ENCODE measurements around the gene TNRC6B.
"Not testable (repeated sequence)": the region's sequence is repeated elsewhere in the genome, so short reads cannot be mapped to it uniquely, and the experiment has no call there.

Gene TNRC6B

DNA sequence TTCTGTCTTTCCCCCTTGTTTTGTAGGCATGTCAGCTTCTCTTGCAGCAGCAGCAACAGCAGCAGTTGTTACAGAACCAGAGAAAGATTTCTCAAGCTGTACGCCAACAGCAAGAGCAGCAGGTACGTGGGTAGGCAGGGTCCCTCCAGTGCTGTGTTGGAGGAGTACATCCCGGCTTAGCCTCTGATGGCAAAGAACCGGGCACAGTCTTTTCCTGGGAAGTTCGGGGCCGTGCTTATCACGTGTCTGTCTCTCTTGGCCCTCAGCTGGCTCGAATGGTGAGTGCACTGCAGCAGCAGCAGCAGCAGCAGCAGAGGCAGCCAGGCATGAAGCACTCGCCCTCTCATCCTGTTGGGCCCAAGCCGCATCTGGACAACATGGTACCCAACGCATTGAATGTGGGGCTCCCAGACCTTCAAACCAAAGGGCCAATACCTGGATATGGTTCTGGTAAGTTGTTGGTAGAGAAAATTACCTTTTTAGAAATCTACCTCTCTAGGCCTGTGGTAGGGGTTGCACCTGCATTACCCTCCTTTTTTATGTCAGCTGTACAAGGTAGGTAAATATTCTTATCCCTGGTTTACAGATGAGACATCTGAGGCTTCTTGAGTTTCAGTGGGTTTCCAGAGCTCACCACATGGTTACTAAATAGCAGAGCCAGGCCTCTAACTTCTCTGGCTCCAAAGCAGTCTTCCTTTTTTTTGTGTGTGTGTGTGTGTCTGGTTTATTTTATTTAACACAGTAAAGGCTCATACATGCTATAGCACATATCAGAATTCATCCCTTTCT is 123.4 kb downstream of the TNRC6B start:
- no peak for DNase-seq

DNA sequence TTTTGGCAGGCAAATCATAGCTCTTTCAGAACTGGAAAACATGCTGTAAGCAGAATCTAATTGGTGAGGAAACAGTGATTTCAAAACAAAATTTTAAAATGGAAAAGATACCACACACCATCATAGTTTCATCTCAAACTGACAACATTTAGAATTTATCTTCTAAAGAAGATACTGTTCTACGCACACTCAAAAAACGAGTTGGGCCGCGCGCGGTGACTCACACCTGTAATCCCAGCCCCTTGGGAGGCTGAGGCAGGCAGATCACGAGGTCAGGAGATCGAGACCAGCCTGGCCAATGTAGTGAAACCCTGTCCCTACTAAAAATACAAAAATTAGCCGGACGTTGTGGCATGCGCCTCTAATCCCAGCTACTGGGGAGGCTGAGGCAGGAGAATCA is 124.4 kb downstream of the TNRC6B start:
- DNase-seq: no peak

DNA sequence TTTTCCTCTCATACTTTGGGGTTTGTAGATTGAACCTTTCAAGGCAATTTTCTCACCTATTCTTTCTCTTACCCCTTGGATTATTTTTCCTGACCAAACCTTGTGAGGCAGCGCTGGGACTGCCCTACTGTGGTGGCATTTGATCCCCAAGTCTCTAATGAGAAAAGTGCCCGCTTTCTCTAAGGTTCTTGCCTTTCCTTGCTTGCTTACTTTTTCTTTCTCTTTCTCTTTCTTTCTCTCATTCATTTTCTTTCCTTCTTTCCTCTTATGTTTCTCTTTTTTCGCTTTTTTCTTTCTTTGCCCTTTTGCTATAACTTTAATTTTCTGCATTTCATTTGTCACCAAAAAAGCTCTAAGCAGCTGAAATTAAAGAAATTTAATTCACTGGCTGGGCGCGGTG is 127.9 kb downstream of the TNRC6B start:
- DNase-seq: no peak

GRCh38 chr22:40308999-40309573 is 131.4 kb downstream of the TNRC6B start:
- DNase-seq: no peak

- no peak for DNase-seq
Measured at GRCh38 chr22:40309631-40310030, 131.9 kb downstream of the TNRC6B start.

DNA sequence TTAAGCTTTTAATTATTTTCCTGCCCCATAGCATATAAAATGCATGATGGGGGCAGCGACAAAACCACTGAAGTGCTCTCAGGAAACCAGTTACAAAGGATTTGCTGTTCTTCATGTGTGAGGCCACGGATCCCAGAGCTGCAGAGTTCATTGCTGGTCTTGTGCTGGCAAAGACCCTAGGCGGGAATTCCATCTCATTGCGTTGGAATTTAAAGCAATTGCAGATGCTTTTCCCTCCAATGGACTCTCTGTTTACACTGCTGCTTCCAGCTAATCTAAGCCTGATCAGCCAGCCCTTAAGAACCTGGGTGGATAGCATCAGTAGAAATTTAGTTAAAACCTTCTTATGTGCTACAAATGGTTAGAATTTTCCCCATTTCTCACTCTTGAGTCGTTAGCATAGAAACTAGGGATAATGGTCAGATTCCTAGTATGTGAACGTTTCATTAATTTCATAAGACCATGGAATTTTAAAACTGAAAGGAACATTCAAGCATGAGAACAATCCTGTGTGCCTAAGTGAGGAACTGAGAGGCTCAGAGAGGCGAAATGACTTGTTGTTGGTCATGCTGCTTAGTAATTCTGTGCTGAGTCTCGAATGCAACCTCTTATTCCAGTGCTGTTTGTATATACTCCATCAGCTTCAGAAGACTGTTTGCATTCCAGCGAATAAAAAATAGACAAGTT is 132.5 kb downstream of the TNRC6B start:
- no peak for DNase-seq

- DNase-seq: no peak
Measured at GRCh38 chr22:40310768-40311120, 133.0 kb downstream of the TNRC6B start.

DNA sequence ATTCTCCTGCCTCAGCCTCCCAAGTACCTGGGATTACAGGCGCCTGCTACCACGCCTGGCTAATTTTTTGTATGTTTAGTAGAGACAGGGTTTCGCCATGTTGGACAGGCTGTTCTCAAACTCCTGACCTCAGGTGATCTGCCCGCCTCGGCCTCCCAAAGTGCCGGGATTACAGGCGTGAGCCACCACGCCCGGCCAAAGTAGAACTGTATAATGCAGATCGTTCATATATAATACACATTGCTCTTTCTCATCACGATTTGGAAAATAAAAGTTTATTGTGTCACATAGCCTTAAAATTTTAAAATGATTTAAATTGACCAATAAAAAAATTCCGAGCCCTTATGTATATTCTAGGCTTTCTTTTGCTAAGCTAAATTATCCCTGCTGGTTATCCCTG is 133.9 kb downstream of the TNRC6B start:
- not testable (repeated sequence) for DNase-seq

DNA sequence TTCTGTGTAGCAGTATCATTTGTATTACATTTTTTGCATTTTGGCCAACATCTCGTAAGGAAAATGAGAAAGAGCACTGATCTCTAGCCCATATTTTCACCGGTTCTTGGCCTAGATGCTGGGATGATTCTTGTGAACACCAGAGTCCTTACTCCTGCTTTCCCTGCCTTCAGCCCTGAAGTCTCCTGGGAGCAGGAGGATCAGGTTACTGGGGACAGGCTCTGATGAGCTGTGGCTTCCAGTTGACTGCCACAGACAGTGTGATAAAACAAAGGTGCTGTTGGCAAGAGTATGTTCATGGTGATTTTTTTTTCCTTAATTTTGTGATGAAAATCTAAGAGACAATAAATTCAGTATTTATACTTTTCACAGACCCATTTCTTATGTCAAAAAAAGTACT is 134.3 kb downstream of the TNRC6B start:
- no peak for DNase-seq

DNA sequence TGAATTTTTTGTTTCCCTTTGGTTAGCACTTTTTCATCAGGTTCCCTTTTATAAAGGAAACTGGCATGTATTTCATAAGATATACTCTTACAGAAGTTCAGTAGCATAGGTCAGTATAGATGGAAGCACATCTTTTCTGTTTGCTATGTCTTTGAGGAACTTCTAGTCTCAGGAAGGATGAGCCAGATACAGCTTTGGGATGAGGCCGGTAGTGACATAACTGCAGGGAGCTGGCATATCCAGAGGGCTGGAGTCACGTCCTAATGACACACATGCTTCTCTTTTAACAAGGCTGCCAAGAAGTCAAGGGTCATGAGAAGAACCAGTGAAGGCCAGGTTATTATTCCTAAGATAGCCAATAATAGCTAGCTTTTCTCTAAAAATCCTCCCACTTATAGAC is 135.3 kb downstream of the TNRC6B start:
- DNase-seq: no peak

DNA sequence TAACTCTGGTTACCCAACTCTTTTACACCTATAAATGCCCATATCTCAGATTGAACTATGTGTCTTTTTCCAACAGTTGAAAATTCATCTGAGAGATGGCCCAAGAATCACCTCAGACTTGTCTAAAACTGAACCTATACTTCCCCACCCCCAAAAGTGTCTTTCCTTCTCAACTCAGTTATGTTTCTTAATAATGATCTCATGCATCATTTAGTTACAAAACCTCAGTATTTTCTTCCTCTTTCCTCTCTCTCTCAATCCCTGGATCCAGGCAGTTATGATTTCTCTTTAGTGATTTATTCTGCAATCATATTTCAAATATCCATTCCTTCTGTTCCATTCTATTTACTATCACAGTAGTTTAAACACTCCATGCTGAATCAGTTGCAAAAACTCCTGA is 136.3 kb downstream of the TNRC6B start:
- DNase-seq: no peak

GRCh38 chr22:40320687-40321086 is 143.0 kb downstream of the TNRC6B start:
- no peak for DNase-seq

DNA sequence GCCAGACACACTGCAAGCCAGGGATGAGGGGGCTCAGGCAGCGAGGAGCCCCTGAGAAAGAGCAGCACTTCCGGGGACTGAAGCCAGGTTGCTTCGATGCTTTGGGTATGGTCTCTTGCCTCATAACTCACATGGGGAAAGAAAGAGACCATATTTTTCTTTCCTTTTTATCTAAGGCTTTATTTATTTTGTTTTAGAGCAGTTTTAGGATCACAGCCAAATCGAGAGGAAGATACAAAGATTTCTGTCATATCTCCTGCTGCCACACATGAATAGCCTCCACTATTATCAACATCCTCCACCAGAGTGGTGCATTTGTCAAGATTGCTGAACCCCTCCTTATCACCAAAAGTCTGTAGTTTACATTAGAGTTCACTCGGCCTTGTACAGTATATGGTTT is 144.3 kb downstream of the TNRC6B start:
- DNase-seq: no peak

DNA sequence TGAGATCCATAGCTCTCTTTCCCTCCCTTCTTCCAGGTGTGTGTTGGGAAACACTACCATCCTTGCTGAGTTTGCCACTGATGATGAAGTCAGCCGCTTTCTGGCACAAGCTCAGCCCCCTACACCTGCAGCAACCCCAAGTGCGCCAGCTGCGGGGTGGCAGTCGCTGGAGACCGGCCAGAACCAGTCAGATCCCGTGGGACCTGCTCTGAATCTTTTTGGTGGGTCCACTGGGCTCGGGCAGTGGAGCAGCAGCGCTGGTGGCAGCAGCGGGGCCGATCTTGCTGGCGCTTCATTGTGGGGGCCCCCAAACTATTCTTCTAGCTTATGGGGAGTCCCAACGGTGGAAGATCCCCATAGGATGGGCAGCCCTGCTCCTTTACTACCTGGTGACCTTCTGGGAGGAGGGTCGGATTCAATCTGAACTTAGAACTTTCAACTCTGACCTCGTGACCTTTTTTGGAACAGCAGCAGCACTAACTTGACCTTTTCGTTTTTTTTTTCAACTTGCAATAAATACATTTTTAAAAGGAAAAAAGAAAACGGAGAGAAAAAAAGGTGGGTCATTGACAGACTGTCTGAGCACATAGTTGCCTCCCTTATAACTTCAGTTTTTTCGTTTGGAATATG is 145.2 kb downstream of the TNRC6B start:
- DNase-seq: no peak

- no peak for DNase-seq
Measured at GRCh38 chr22:40323681-40324171, 146.0 kb downstream of the TNRC6B start.

DNA sequence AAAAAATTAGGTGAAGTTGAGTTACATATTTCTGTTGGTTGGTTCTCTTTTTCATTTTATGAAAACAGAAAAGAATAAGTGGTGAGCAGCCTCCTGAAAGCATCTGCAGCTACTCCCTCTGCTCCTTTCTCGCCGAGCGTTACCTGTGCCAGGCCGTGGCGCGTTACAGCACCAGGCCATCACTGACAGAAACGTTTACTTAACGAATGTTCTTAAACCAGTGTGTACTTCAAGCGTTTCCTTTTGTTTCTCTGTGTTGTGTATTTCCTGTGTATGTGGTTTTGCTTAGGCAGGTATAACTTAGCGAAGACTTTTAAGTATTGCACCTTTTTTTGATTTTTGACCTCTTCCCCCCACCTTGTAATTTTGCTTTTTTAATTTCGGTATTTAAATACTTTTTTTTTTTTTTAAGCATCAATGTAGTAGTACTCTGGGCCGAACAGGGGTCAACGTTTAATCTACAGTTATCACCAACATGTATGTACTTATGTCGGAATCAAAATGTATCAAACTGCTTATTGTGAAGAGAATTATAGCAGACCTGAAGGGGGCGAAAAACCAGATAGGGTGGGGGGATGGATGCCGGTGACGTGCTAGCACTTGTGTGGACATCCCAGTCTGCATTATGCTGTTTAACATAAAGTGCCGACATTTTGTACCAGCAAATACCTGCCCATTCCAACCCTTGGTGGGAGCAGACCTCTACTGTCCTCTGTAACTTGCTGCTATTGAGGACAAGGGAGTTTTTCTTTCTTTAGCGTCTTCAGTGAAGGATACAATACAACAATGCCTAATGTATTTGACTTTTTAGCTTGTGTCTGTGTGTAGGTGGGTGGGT is 147.0 kb downstream of the TNRC6B start:
- DNase-seq: no peak

DNA sequence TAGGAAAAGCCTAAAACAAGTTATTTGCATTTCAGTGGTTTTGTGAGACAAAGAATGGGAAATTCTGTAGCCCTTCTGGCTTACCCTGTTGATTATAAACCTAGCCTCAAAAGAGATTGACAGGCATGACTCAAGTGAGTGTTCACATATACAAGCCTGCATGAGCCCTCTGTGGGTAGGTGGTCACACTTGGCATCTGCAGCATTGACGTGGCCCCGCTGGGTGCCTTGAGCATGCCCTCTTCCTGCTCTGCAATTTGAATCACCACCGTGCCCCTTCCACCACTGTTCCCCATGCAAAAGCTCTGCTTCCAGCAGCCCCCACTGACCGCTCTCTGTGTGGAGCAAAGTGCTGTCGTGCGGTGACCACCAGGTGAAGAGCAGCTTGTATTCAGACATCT is 147.6 kb downstream of the TNRC6B start:
- DNase-seq: no peak

GRCh38 chr22:40326905-40327735 is 149.4 kb downstream of the TNRC6B start:
- DNase-seq: no peak

GRCh38 chr22:40328546-40329456 is 151.1 kb downstream of the TNRC6B start:
- no peak for DNase-seq

GRCh38 chr22:40329466-40329865 is 151.7 kb downstream of the TNRC6B start:
- DNase-seq: no peak

DNA sequence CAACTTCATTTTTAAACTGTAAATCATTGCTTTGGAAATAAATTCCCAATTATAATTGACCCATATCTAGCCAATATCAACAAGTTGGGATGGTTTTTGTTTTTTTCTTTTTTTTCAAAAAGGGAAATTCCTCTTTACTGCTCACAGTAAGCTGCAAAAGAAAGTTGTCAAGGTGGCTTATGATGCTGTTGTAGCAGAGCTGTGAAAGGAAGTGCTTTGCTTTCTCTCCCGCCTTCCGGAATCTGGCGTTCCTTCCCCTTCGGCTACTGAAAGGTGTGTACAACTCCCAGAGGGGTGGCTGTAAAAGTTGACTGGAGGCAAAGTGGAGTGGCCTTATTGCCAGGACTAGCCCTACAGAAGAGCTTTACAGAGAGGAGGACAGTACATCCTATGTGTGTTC is 152.4 kb downstream of the TNRC6B start:
- DNase-seq: no peak
